Smooth muscle cell (in vitro differentiated cells): ENCODE measurements around the gene SLC4A1AP. TPM values are rescaled to one million over a fixed set of nuclear protein-coding genes. Genes with fewer than 3 reads are reported as not detected.

Experiments used
- DNase-seq: peaks from one replicate; lab custom pipeline; 2025; ENCODE audit not compliant: unreplicated experiment; lab: John Stamatoyannopoulos, UW
- H2AFZ ChIP-seq: fragments of 200-600 bp; sonication (generic); 2 replicates; pipeline ENCODE4 v1.6.0; 2016; ENCODE audit warnings: antibody characterized with exemption, low read depth, mild to moderate bottlenecking
- H3F3A ChIP-seq: fragments of 200-600 bp; sonication (generic); 2 replicates; pipeline ENCODE4 v1.6.0; 2017; ENCODE audit warnings: antibody characterized with exemption, low read depth
- H3K27ac ChIP-seq: fragments of 200-600 bp; sonication (generic); 2 replicates; pipeline ENCODE4 v1.5.1; 2016; ENCODE audit warnings: low read depth, mild to moderate bottlenecking
- H3K27me3 ChIP-seq: fragments of 200-600 bp; sonication (generic); 2 replicates; pipeline ENCODE4 v1.6.1; 2016; ENCODE audit warnings: low read depth, mild to moderate bottlenecking
- H3K36me3 ChIP-seq: fragments of 200-600 bp; sonication (generic); 2 replicates; pipeline ENCODE4 v1.5.1; 2016; ENCODE audit warnings: low read depth
- H3K4me1 ChIP-seq: fragments of 200-600 bp; sonication (generic); 2 replicates; pipeline ENCODE4 v1.5.1; 2016; ENCODE audit warnings: low read depth
- H3K4me2 ChIP-seq: fragments of 200-600 bp; sonication (generic); 2 replicates; pipeline ENCODE4 v1.6.0; 2016; ENCODE audit warnings: mild to moderate bottlenecking
- H3K4me3 ChIP-seq: fragments of 200-600 bp; sonication (generic); 2 replicates; pipeline ENCODE4 v1.5.1; 2016; ENCODE audit warnings: mild to moderate bottlenecking
- H3K79me2 ChIP-seq: fragments of 200-600 bp; sonication (generic); 2 replicates; pipeline ENCODE4 v1.6.0; 2016; ENCODE audit warnings: low read depth, mild to moderate bottlenecking
- H3K9ac ChIP-seq: fragments of 200-600 bp; sonication (generic); 2 replicates; pipeline ENCODE4 v1.6.0; 2016; ENCODE audit warnings: low read depth
- H3K9me3 ChIP-seq: fragments of 200-600 bp; sonication (generic); replicated peaks from 2 replicates; pipeline ENCODE4 v1.5.1; 2016; ENCODE audit warnings: low read depth
- H4K20me1 ChIP-seq: fragments of 200-600 bp; sonication (generic); 2 replicates; pipeline ENCODE4 v1.6.0; 2016; ENCODE audit warnings: low read depth
- WGBS: methylation state at CpG from one replicate; pipeline ENCODE4 v1.1.7; 2016; ENCODE audit warnings: low lambda C conversion rate; 5-methylcytosine and 5-hydroxymethylcytosine counted together
- polyA plus RNA-seq: library from polyadenylated mRNA; unstranded; fragments of >200 nt; fragmentation: Nextera tagmentation; extraction: Ambion mirVana; gene quantifications from 2 replicates; pipeline ENCODE4 v1.2.1, GENCODE V29; 2016
- total RNA-seq: library from RNA; depleted of rRNA; stranded (reverse); fragments of >200 nt; gene quantifications from 2 replicates; pipeline ENCODE4 v1.2.3, GENCODE V29; 2014
- TF ChIP-seq, protein P1 (sequence below): fragments of 200-600 bp; sonication (generic); IDR thresholded peaks from 2 replicates; pipeline ENCODE4 v1.5.1; 2017; ENCODE audit warnings: borderline replicate concordance, mild to moderate bottlenecking, antibody characterized with exemption; ENCODE audit not compliant: insufficient read depth, poor library complexity, severe bottlenecking

Gene SLC4A1AP, protein sequence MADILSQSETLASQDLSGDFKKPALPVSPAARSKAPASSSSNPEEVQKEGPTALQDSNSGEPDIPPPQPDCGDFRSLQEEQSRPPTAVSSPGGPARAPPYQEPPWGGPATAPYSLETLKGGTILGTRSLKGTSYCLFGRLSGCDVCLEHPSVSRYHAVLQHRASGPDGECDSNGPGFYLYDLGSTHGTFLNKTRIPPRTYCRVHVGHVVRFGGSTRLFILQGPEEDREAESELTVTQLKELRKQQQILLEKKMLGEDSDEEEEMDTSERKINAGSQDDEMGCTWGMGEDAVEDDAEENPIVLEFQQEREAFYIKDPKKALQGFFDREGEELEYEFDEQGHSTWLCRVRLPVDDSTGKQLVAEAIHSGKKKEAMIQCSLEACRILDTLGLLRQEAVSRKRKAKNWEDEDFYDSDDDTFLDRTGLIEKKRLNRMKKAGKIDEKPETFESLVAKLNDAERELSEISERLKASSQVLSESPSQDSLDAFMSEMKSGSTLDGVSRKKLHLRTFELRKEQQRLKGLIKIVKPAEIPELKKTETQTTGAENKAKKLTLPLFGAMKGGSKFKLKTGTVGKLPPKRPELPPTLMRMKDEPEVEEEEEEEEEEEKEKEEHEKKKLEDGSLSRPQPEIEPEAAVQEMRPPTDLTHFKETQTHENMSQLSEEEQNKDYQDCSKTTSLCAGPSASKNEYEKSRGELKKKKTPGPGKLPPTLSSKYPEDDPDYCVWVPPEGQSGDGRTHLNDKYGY
- 27.5 and 28.7 TPM in 2 replicates for total RNA-seq
- polyA plus RNA-seq, result 26.2 and 29.7 TPM in 2 replicates

DNA sequence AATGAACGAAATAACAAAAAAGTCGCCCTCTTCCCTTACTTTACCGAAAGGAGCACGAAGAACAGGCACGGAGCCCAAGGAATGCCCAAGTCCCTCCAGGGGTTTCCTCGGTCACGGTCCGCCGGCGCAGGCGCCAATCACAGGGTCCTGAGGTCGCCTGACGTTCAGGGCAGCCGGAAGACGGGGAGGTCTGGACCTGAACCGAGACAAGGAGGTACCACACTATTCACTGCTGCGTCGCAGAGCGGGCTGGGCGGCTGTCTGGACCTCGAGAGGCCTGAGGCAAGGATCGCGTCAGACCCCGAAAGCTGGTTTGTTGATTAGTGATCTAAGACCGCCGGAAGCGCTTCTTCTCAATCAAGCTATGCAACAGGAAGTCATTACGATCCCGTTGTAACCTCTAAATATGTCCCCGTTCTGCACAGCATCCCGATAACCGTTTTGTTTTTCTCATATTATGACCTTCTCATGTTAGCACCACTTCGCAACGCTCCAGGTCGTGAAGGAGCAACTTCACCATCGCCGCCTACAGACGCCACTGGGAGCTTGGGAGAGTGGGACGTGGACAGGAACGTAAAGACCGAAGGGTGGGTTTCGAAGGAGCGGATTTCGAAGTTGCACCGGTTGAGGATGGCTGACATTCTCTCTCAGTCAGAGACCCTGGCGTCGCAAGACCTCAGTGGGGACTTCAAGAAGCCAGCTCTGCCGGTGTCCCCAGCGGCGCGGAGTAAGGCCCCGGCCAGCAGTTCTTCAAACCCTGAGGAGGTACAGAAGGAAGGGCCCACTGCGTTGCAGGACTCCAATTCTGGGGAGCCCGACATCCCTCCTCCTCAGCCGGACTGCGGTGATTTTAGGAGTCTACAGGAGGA, at the start of gene SLC4A1AP, which contains the start of gene SUPT7L:
Gene SLC4A1AP (plus strand): TSS at position 605 of the 869 bp plus-strand sequence. CDS start 26 bp downstream, at position 631.
Gene SUPT7L (minus strand): TSS at position 330 of the 869 bp plus-strand sequence. CDS start 1,422 bp downstream, outside the sequence.
- H4K20me1 ChIP-seq, result no peaks in the 10 kb centered on the region
- peak within 1 kb of the TSS; percentile 85 for H3K27ac ChIP-seq
- H2AFZ ChIP-seq, result peak within 1 kb of the TSS; percentile 94
- H3K79me2 ChIP-seq, result peaks cover 53% of the 10 kb centered on the region
- DNase-seq, result peak; percentile 69
- H3K4me2 ChIP-seq, result peak within 1 kb of the TSS; percentile 89
- H3K36me3 ChIP-seq, result peaks cover 13% of the 10 kb centered on the region
- WGBS, result 1% methylated on average over 56 of the region's 56 CpGs
- H3K4me3 ChIP-seq, result peak within 1 kb of the TSS; percentile 70
- no peaks in the 10 kb centered on the region for H3K27me3 ChIP-seq
- H3K9me3 ChIP-seq, result no peaks in the 10 kb centered on the region
- H3K9ac ChIP-seq, result peak within 1 kb of the TSS; percentile 85
- TF ChIP-seq, protein P1, sequence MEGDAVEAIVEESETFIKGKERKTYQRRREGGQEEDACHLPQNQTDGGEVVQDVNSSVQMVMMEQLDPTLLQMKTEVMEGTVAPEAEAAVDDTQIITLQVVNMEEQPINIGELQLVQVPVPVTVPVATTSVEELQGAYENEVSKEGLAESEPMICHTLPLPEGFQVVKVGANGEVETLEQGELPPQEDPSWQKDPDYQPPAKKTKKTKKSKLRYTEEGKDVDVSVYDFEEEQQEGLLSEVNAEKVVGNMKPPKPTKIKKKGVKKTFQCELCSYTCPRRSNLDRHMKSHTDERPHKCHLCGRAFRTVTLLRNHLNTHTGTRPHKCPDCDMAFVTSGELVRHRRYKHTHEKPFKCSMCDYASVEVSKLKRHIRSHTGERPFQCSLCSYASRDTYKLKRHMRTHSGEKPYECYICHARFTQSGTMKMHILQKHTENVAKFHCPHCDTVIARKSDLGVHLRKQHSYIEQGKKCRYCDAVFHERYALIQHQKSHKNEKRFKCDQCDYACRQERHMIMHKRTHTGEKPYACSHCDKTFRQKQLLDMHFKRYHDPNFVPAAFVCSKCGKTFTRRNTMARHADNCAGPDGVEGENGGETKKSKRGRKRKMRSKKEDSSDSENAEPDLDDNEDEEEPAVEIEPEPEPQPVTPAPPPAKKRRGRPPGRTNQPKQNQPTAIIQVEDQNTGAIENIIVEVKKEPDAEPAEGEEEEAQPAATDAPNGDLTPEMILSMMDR, result no peak
- H3K4me1 ChIP-seq, result peaks cover 23% of the 10 kb centered on the region
- H3F3A ChIP-seq, result no peaks in the 10 kb centered on the region

DNA sequence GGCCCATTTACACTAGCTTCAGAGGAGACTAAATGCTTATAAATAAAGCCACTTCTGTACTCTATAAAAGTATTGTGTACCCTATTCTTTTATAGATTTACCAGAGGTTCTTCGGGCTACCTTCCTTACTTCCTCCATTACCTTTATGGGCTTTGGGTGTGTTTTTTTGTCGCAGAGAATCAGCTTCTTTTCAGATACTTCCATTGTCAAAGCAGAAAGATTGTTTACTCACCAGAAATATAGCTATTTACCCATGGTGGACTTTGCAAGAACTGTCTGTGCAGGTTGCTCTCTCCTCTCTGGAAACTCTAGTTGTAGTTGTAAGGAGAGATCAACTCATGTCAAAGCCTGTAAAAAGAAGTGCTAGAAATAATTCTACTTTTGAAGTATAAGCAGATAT, 49.7 kb upstream of the SLC4A1AP start:
- H4K20me1 ChIP-seq, result no peaks in the 10 kb centered on the region
- peaks cover 29% of the 10 kb centered on the region for H3K36me3 ChIP-seq
- DNase-seq, result no peak
- no peak overlapping the region for H3K4me3 ChIP-seq
- 96% methylated on average over 2 of the region's 2 CpGs for WGBS
- no peak overlapping the region for H3K9ac ChIP-seq
- H3K4me2 ChIP-seq, result no peak overlapping the region
- TF ChIP-seq, protein P1, result no peak
- H3K27ac ChIP-seq, result no peak overlapping the region
- H3K79me2 ChIP-seq, result peaks cover 9% of the 10 kb centered on the region
- no peaks in the 10 kb centered on the region for H3F3A ChIP-seq
- no peaks in the 10 kb centered on the region for H3K27me3 ChIP-seq
- no peak overlapping the region for H2AFZ ChIP-seq
- H3K4me1 ChIP-seq, result no peaks in the 10 kb centered on the region
- H3K9me3 ChIP-seq, result no peaks in the 10 kb centered on the region

DNA sequence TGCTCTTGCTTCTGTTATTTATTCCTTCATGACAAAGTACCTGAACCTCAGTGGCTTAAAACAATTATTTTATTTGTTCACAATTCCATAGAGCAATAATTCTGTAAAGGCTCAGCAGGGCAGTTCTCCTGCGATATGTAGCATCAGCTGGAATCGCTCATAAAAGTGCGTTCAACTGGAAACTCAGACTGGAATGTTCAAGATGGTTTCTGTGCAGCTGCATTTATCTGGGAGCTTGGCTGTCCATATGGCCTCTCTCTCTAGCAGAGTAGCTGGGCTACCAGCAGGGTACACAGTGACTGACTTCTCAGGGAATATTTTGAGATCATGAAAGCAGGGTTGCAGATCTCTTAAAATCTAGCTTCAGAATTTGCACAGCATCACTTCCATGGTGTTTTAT, 48.4 kb upstream of the SLC4A1AP start:
- no peaks in the 10 kb centered on the region for H3F3A ChIP-seq
- no peak overlapping the region for H3K4me2 ChIP-seq
- H3K36me3 ChIP-seq, result peaks cover 29% of the 10 kb centered on the region
- H3K9me3 ChIP-seq, result no peaks in the 10 kb centered on the region
- DNase-seq, result no peak
- no peaks in the 10 kb centered on the region for H3K27me3 ChIP-seq
- H4K20me1 ChIP-seq, result no peaks in the 10 kb centered on the region
- H2AFZ ChIP-seq, result no peak overlapping the region
- no peaks in the 10 kb centered on the region for H3K4me1 ChIP-seq
- WGBS, result 97% methylated on average over 3 of the region's 3 CpGs
- no peak overlapping the region for H3K27ac ChIP-seq
- H3K79me2 ChIP-seq, result peaks cover 9% of the 10 kb centered on the region
- no peak overlapping the region for H3K9ac ChIP-seq
- no peak overlapping the region for H3K4me3 ChIP-seq
- TF ChIP-seq, protein P1, result no peak
